ENCODE measurements around the gene DLL4. TPM values are rescaled to one million over a fixed set of nuclear protein-coding genes. Genes with fewer than 3 reads are reported as not detected.

Gene DLL4
- total and polyA plus RNA-seq, 11 donors = 4.7 to 20.8 (median 11.1) TPM

DNA sequence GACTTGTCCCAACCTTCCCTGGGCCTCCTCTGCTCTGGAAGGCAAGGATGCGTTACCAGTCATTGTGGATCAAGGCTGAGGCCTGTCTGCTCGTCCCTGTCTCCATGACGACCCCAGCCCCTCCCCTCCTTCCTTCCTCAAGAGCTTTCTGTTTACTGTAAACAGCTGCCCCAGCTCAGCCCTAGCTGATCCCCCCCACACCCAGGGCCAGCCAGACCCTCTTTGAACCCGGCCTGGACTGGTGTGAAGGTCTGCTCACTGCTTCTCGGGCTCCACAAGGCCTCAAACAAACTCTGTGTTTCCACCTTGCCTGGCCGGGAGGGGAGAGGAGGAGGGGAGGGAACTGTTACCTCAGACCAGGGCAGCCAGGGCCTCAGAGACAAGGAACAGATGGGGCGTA is 18.0 kb upstream of the DLL4 start:
- Histone ChIP-seq H3K27ac (peak overlapping the region in 1 of 12 donors; percentile 9), H3K9me3 (no peaks in the 10 kb centered on the region), H3K4me3 (no peak overlapping the region), H3K27me3 (no peaks in the 10 kb centered on the region), H3K36me3 (no peaks in the 10 kb centered on the region), H3K4me1 (peaks cover 0 to 55% (median 31%) of the 10 kb centered on the region in 12 donors)
- no peak for TF ChIP-seq POLR2A (IDR thresholded peaks at IDR 0.05)
- TF ChIP-seq, protein P1, sequence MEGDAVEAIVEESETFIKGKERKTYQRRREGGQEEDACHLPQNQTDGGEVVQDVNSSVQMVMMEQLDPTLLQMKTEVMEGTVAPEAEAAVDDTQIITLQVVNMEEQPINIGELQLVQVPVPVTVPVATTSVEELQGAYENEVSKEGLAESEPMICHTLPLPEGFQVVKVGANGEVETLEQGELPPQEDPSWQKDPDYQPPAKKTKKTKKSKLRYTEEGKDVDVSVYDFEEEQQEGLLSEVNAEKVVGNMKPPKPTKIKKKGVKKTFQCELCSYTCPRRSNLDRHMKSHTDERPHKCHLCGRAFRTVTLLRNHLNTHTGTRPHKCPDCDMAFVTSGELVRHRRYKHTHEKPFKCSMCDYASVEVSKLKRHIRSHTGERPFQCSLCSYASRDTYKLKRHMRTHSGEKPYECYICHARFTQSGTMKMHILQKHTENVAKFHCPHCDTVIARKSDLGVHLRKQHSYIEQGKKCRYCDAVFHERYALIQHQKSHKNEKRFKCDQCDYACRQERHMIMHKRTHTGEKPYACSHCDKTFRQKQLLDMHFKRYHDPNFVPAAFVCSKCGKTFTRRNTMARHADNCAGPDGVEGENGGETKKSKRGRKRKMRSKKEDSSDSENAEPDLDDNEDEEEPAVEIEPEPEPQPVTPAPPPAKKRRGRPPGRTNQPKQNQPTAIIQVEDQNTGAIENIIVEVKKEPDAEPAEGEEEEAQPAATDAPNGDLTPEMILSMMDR (IDR thresholded peaks at IDR 0.05) = no peak
- DNase-seq (no peak), ATAC-seq (no peak)
- intact Hi-C loops (cut with DNase I) = no loop called here
- 60 to 81% (median 66%) methylated on average over 7 of the region's 7 CpGs for WGBS, 4 donors

DNA sequence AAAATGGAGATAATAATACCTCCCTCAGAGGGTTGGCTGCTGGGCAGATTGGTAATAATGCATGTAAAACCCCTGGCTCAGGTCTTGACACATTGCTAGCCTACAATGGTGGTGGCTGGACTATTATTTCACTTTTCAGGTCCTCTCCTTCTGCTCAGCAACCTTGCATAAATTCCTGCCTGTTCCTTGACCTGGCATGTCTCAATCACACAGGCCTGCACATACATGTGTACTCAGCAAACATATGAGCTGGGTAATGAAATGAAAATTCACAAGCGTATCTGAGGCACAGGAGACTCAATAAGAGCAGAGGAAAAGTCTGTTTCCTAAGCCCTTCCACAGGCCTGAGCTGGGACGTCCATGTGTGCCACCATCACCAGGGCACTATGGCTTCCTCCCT is 17.4 kb upstream of the DLL4 start:
- TF ChIP-seq, protein P1 (IDR thresholded peaks at IDR 0.05) = no peak
- no peak for TF ChIP-seq POLR2A (IDR thresholded peaks at IDR 0.05)
- ATAC-seq = no peak
- intact Hi-C loops (cut with DNase I) = no loop called here
- Histone ChIP-seq H3K36me3 (no peaks in the 10 kb centered on the region), H3K27ac (no peak overlapping the region), H3K4me1 (peaks cover 0 to 54% (median 27%) of the 10 kb centered on the region in 12 donors), H3K9me3 (no peaks in the 10 kb centered on the region), H3K27me3 (no peaks in the 10 kb centered on the region), H3K4me3 (no peak overlapping the region)
- WGBS, 4 donors = 85 to 91% (median 87%) methylated on average over 2 of the region's 2 CpGs
- no peak for DNase-seq

DNA sequence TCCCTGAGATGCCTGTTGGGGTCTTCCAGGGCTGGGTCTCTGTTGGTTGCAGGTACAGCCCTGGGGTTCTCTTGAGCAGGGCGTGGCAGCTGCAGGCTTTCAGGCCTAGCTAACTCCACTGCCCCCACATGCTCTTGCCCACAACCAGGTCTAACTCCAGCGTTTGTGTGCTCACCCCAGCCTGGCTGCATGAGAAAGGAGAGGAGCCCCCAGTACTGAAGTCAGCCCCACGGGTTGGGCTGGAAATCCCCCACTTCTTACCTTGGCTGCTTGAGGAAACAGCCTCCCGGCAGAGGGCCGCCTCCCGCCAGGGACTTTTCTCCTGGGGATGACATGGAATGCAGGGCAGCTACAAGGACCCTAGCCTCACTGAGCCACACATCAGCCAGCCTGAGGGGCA is 16.7 kb upstream of the DLL4 start:
- TF ChIP-seq, protein P1 (IDR thresholded peaks at IDR 0.05) = no peak
- TF ChIP-seq POLR2A (IDR thresholded peaks at IDR 0.05) = no peak
- Histone ChIP-seq H3K27ac (no peak overlapping the region), H3K4me3 (no peak overlapping the region), H3K36me3 (no peaks in the 10 kb centered on the region), H3K4me1 (peaks cover 0 to 54% (median 19%) of the 10 kb centered on the region in 12 donors), H3K27me3 (no peaks in the 10 kb centered on the region), H3K9me3 (no peaks in the 10 kb centered on the region)
- no peak for DNase-seq
- 46 to 72% (median 54%) methylated on average over 3 to 6 of the region's 6 CpGs for WGBS, 4 donors
- ATAC-seq = no peak
- intact Hi-C loops (cut with DNase I) = no loop called here

DNA sequence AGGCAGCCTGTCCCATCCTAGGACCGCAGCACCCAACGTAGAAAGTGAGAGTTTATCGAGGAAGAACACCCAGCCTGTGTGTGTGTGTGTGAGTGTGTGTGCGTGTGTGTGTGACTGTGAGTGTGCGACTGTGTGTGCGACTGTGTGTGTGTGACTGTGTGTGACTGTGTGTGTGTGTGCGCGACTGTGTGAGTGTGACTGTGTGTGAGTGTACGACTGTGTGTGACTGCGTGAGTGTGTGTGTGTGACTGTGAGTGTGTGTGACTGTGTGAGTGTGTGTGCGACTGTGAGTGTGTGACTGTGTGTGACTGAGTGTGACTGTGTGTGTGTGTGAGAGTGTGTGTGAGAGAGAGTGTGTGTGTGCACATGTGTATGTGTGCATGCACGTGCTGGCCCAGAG is 15.1 kb upstream of the DLL4 start:
- WGBS, 4 donors = 92 to 97% (median 94%) methylated on average over 12 of the region's 12 CpGs
- no peaks in the 10 kb centered on the region for H3K9me3 ChIP-seq
- H3K27me3 ChIP-seq = no peaks in the 10 kb centered on the region
- peaks cover 0 to 59% (median 19%) of the 10 kb centered on the region in 12 donors for H3K4me1 ChIP-seq
- intact Hi-C loops (cut with DNase I) = loop anchor here in 1 of 10 donors (2.0 kb wide), 1 partner anchor 15 kb away; the partner anchor contains the start of gene DLL4
- no peak overlapping the region for H3K4me3 ChIP-seq
- H3K27ac ChIP-seq = peak overlapping the region in 1 of 12 donors; percentile 90
- DNase-seq (no peak), ATAC-seq (no peak)
- no peaks in the 10 kb centered on the region for H3K36me3 ChIP-seq
- TF ChIP-seq POLR2A (IDR thresholded peaks at IDR 0.05) = no peak
- TF ChIP-seq, protein P1 (IDR thresholded peaks at IDR 0.05) = no peak

Measured in heart left ventricle (tissue), 16 donors.